HCT116 (cell line): ENCODE results near the gene GALR2. TPM values are rescaled to one million over a fixed set of nuclear protein-coding genes. Genes with fewer than 3 reads are reported as not detected.

Experiments used
- ATAC-seq: fragments of 200-7000 bp; cut with Tn5 transposase; 2 replicates; pipeline ENCODE4 v1.9.1; 2020; ENCODE audit warnings: mild to moderate bottlenecking, moderate library complexity
- Bru-seq: library from RNA; stranded (reverse); fragments of 400-500 nt; gene quantifications from one replicate; lab custom pipeline; 2021; lab: Mats Ljungman, UMichigan
- BruChase-seq, 2 experiments: library from RNA; stranded (reverse); fragments of 400-500 nt; gene quantifications; one replicate each; lab custom pipeline; 2021; lab: Mats Ljungman, UMichigan
- BruUV-seq: library from RNA; stranded (reverse); fragments of 400-500 nt; replicated peaks from 2 replicates; lab custom pipeline; 2021; lab: Mats Ljungman, UMichigan
- CTCF ChIA-PET: fragments of 300-600 bp; sonication (Branson Sonifier 250); formaldehyde crosslinking; loops from one replicate; lab custom pipeline; 2021; ENCODE audit warnings: antibody characterized with exemption; lab: Charles Lee
- POLR2A ChIA-PET: fragments of 300-600, 350-600 bp; sonication (Branson Sonifier 250); formaldehyde crosslinking; loops from one replicate; lab custom pipeline; 2021; ENCODE audit warnings: antibody characterized with exemption; lab: Charles Lee
- RAD21 ChIA-PET, 2 experiments: fragments of 300-600 bp; sonication (Branson Sonifier 250); formaldehyde crosslinking; loops; one replicate each; lab custom pipeline; 2023; ENCODE audit warnings: low total read pairs in 2 of 2; ENCODE audit not compliant: uncharacterized antibody in 2 of 2, unreplicated experiment in 2 of 2, low non-redundant PET in 1 of 2; lab: Charles Lee
- DNase-seq: peaks from one replicate; pipeline ENCODE4 v3.0.0-alpha.2; 2010; ENCODE audit warnings: low read depth, low spot score
- H2AFZ ChIP-seq: fragments of 200-600 bp; shearing (Covaris generic), sonication (generic); 2 replicates; pipeline ENCODE4 v1.6.1; 2017; ENCODE audit warnings: low read depth, mixed run types, mixed read lengths, antibody characterized with exemption, low read length; ENCODE audit not compliant: poor library complexity, severe bottlenecking
- H3K27ac ChIP-seq: 2 replicates; pipeline ENCODE4 v1.5.1; 2012; ENCODE audit warnings: low read depth, low read length
- H3K27me3 ChIP-seq: fragments of 200-600 bp; sonication (generic); 2 replicates; pipeline ENCODE4 v1.6.1; 2016; ENCODE audit warnings: mixed run types, low read length, mixed read lengths; ENCODE audit not compliant: insufficient read depth
- H3K36me3 ChIP-seq, 2 experiments: fragments of 200-500 bp in 1 of 2; fragments of 200-600 bp in 1 of 2; sonication (Bioruptor generic) in 1 of 2; sonication (generic) in 1 of 2; 2 replicates each; pipeline versions ENCODE4 v1.5.1 to v1.6.1; 2014 to 2016; ENCODE audit warnings: low read length in 2 of 2, inconsistent platforms in 1 of 2, mixed read lengths in 1 of 2, mixed run types in 1 of 2; ENCODE audit not compliant: insufficient read depth in 2 of 2, control insufficient read depth in 1 of 2
- H3K4me1 ChIP-seq, 2 experiments: fragments of 200-600 bp in 1 of 2; sonication (generic) in 1 of 2; 2 replicates each; pipeline versions ENCODE4 v1.5.1 to v1.6.1; 2012 to 2017; ENCODE audit warnings: low read length in 2 of 2, inconsistent platforms in 1 of 2, mild to moderate bottlenecking in 1 of 2, mixed read lengths in 1 of 2, mixed run types in 1 of 2, moderate library complexity in 1 of 2; ENCODE audit not compliant: insufficient read depth in 2 of 2, control insufficient read depth in 1 of 2
- H3K4me2 ChIP-seq: fragments of 200-600 bp; sonication (generic); 2 replicates; pipeline ENCODE4 v1.6.1; 2017; ENCODE audit warnings: mixed run types, low read length, mixed read lengths
- H3K4me3 ChIP-seq, 2 experiments: fragments of 200-600 bp in 1 of 2; sonication (generic) in 1 of 2; replicated peaks in 1 of 2; 2 replicates each; pipeline ENCODE4 v1.5.1; 2011 to 2016; ENCODE audit warnings: low read length in 2 of 2, control low read depth in 1 of 2, low read depth in 1 of 2, mild to moderate bottlenecking in 1 of 2, mixed read lengths in 1 of 2, mixed run types in 1 of 2
- H3K79me2 ChIP-seq: fragments of 200-600 bp; sonication (generic); 2 replicates; pipeline ENCODE4 v1.6.1; 2017; ENCODE audit warnings: mild to moderate bottlenecking, mixed run types, low read length, moderate library complexity, mixed read lengths; ENCODE audit not compliant: insufficient read depth
- H3K9ac ChIP-seq: fragments of 200-600 bp; sonication (generic); 2 replicates; pipeline ENCODE4 v1.6.1; 2016; ENCODE audit warnings: low read length, mixed read lengths
- H3K9me2 ChIP-seq: fragments of 200-600 bp; sonication (generic), shearing (Covaris generic); 2 replicates; pipeline ENCODE4 v1.6.1; 2017; ENCODE audit warnings: mixed run types, mild to moderate bottlenecking, moderate library complexity; ENCODE audit not compliant: insufficient read depth
- H3K9me3 ChIP-seq, 2 experiments: fragments of 200-500 bp in 1 of 2; fragments of 200-600 bp in 1 of 2; sonication (Bioruptor generic) in 1 of 2; sonication (generic) in 1 of 2; 2 replicates each; pipeline ENCODE4 v1.6.1; 2014 to 2017; ENCODE audit warnings: low read length in 2 of 2, mixed read lengths in 2 of 2, inconsistent platforms in 1 of 2, low read depth in 1 of 2, mild to moderate bottlenecking in 1 of 2, mixed run types in 1 of 2, moderate library complexity in 1 of 2; ENCODE audit not compliant: control insufficient read depth in 1 of 2, insufficient read depth in 1 of 2
- H4K20me1 ChIP-seq: fragments of 200-600 bp; sonication (generic), shearing (Covaris generic); 2 replicates; pipeline ENCODE4 v1.6.1; 2017; ENCODE audit warnings: mixed run types, mild to moderate bottlenecking, moderate library complexity; ENCODE audit not compliant: insufficient read depth
- ATF3 ChIP-seq: IDR thresholded peaks from 2 replicates; pipeline ENCODE4 v1.6.1; 2012
- ELF1 ChIP-seq: IDR thresholded peaks from 2 replicates; pipeline ENCODE4 v1.6.1; 2012; ENCODE audit warnings: low read depth, borderline replicate concordance
- EZH2phosphoT487 ChIP-seq: fragments of 200-600 bp; IDR thresholded peaks from 2 replicates; pipeline ENCODE4 v1.6.1; 2018; ENCODE audit warnings: antibody characterized with exemption, borderline replicate concordance
- MAX ChIP-seq: IDR thresholded peaks from 2 replicates; pipeline ENCODE4 v1.6.1; 2012
- SP1 ChIP-seq: IDR thresholded peaks from 2 replicates; pipeline ENCODE4 v1.6.1; 2012; ENCODE audit warnings: low read depth
- ZFX ChIP-seq: fragments of 450-650 bp; IDR thresholded peaks from 2 replicates; pipeline ENCODE4 v1.6.1; 2017
- intact Hi-C: fragments of 100-400 bp; cut with micrococcal nuclease; formaldehyde crosslinking; loops from 2 replicates; pipeline ENCODE4 v1.10.0; 2022
- long read RNA-seq: library from polyadenylated mRNA; unstranded; transcript quantifications from one replicate; pipeline ENCODE4 v2.0.0, GENCODE V29; 2021; ENCODE audit not compliant: unreplicated experiment
- polyA plus RNA-seq: library from polyadenylated mRNA; unstranded; fragments of >200 nt; gene quantifications from 2 replicates; pipeline ENCODE4 v1.2.1, GENCODE V29; 2012; ENCODE audit warnings: missing spikeins
- total RNA-seq: library from RNA; stranded (reverse); gene quantifications from one replicate; pipeline ENCODE4 v1.2.1, GENCODE V29; 2021; ENCODE audit not compliant: unreplicated experiment

GALR2 gene
- total RNA-seq, result 0.27 TPM
- 0.13 and 0.15 TPM in 2 replicates for polyA plus RNA-seq
- not detected for Bru-seq, nascent RNA
- BruChase-seq, experiment 1, labeled RNA remaining after a 6-hour chase, result not detected
- percentile 14 among the genes with signal in this experiment for BruChase-seq, experiment 2, labeled RNA remaining after a 2-hour chase
- long read RNA-seq, partial matches to known transcripts, result 0 of 1 reads
- long read RNA-seq, other reads (novel, unspliced or antisense), result 1 of 1 reads

GRCh38 chr17:76074390-76075363, at the start of gene GALR2:
GALR2 (plus strand) TSS chr17:76074781; CDS start chr17:76074884, 103 bp downstream.
- DNase-seq (no peak), ATAC-seq (no peak)
- intact Hi-C loops, result loop anchor here (5.0 kb wide), 1 partner anchor 47 kb away; the partner anchor contains the start of gene EVPL
- H3K27ac ChIP-seq, result no peak within 1 kb of the TSS
- ChIA-PET POLR2A (interaction anchor here (0.6 kb wide), 1 partner anchor 351 kb away, joined by 4 read pairs; no protein-coding TSS in a partner anchor), RAD21 (no interaction called here), CTCF (no interaction called here)
- H2AFZ ChIP-seq, result no peak within 1 kb of the TSS
- no peak within 1 kb of the TSS for H3K9ac ChIP-seq
- BruUV-seq, result no TSS peak
- H3K4me3 ChIP-seq, result no peak within 1 kb of the TSS
- H3K36me3 ChIP-seq, result peaks cover 0 to 3% of the 10 kb centered on the region in 2 experiments; a peak in 1 of 4 replicates
- no peaks in the 10 kb centered on the region for H3K9me2 ChIP-seq
- no peaks in the 10 kb centered on the region for H3K9me3 ChIP-seq
- no peaks in the 10 kb centered on the region; the same call in 1 of the 2 replicates for H4K20me1 ChIP-seq
- H3K4me2 ChIP-seq, result no peak within 1 kb of the TSS
- H3K79me2 ChIP-seq, result peaks cover 31% of the 10 kb centered on the region
- peaks cover 11 to 22% of the 10 kb centered on the region in 2 experiments for H3K4me1 ChIP-seq
- TF ChIP-seq MAX, result no peak
- H3K27me3 ChIP-seq, result peaks cover 7% of the 10 kb centered on the region; the same call in 1 of the 2 replicates

GRCh38 chr17:76025294-76025693, 49.3 kb upstream of the GALR2 start:
- H3K9me3 ChIP-seq, result no peaks in the 10 kb centered on the region
- no peak overlapping the region; the same call in 1 of the 2 replicates for H3K4me2 ChIP-seq
- no peaks in the 10 kb centered on the region for H4K20me1 ChIP-seq
- no TSS peak for BruUV-seq
- H3K27me3 ChIP-seq, result no peaks in the 10 kb centered on the region
- intact Hi-C loops, result loop anchor here (5.0 kb wide), 3 partner anchors 47 to 252 kb away; partner anchors contain the start of genes EXOC7, GALR2 and SRP68
- H2AFZ ChIP-seq, result no peak overlapping the region
- ChIA-PET POLR2A (interaction anchor here (0.7 kb wide), 1 partner anchor 248 kb away, joined by 5 read pairs; no protein-coding TSS in a partner anchor), CTCF (interaction anchor here (0.7 to 1.2 kb wide), 2 partner anchors 11 to 19 kb away, joined by 3 to 4 read pairs; no protein-coding TSS in a partner anchor), RAD21 (no interaction called here)
- peaks cover 33 to 49% of the 10 kb centered on the region in 2 experiments for H3K4me1 ChIP-seq
- H3K27ac ChIP-seq, result no peak overlapping the region; the same call in 1 of the 2 replicates
- H3K4me3 ChIP-seq, result no peak overlapping the region
- no peak for ATAC-seq
- peaks cover 11 to 14% of the 10 kb centered on the region in 2 experiments for H3K36me3 ChIP-seq
- H3K9me2 ChIP-seq, result no peaks in the 10 kb centered on the region
- TF ChIP-seq EZH2phosphoT487 (no peak), ZFX (no peak), ATF3 (no peak), ELF1 (no peak), SP1 (no peak)
- H3K79me2 ChIP-seq, result peaks cover 36% of the 10 kb centered on the region
- no peak for DNase-seq
- H3K9ac ChIP-seq, result no peak overlapping the region
